CD4-positive, alpha-beta T cell (primary cell): ENCODE measurements around the gene MANEAL. TPM values are rescaled to one million over a fixed set of nuclear protein-coding genes. Genes with fewer than 3 reads are reported as not detected.

Experiments
- ATAC-seq: fragments of 200-7000 bp; cut with Tn5 transposase; one replicate; pipeline ENCODE4 v1.10.0; 2022; ENCODE audit warnings: mild to moderate bottlenecking; ENCODE audit not compliant: poor library complexity
- CTCF ChIA-PET: fragments of 350-600 bp; sonication (Branson Sonifier 250); formaldehyde crosslinking; loops from one replicate; lab custom pipeline; 2021; ENCODE audit warnings: antibody characterized with exemption, inconsistent platforms; lab: Charles Lee
- POLR2A ChIA-PET: fragments of 350-600 bp; sonication (Branson Sonifier 250); formaldehyde crosslinking; loops from one replicate; lab custom pipeline; 2021; ENCODE audit warnings: antibody characterized with exemption, inconsistent platforms; lab: Charles Lee
- DNase-seq, 14 experiments: peaks; one replicate each; pipeline ENCODE4 v3.0.0-alpha.2; 2013 to 2020; ENCODE audit warnings: mixed read lengths in 2 of 14
- H3K27ac ChIP-seq, 2 donors: one replicate each; pipeline versions ENCODE4 v1.5.1 to v1.7.0; 2013; ENCODE audit warnings: low read length in 2 of 2, low read depth in 1 of 2, mild to moderate bottlenecking in 1 of 2
- H3K27me3 ChIP-seq, 2 experiments: 1 replicate in 1 of 2; 2 replicates in 1 of 2; pipeline versions ENCODE4 v1.6.1 to v1.7.0; 2013; ENCODE audit warnings: low read length in 2 of 2, control low read depth in 1 of 2, mild to moderate bottlenecking in 1 of 2, moderate library complexity in 1 of 2; ENCODE audit not compliant: insufficient read depth in 2 of 2, control insufficient read depth in 1 of 2
- H3K36me3 ChIP-seq: one replicate; pipeline ENCODE4 v1.6.1; 2013; ENCODE audit warnings: low read length, control low read depth; ENCODE audit not compliant: insufficient read depth
- H3K4me1 ChIP-seq: one replicate; pipeline ENCODE4 v1.6.1; 2013; ENCODE audit warnings: low read length, control low read depth; ENCODE audit not compliant: insufficient read depth
- H3K4me3 ChIP-seq: one replicate; pipeline ENCODE4 v1.5.1; 2013; ENCODE audit warnings: mild to moderate bottlenecking, low read length, moderate library complexity
- H3K9me3 ChIP-seq, 2 experiments: 1 replicate in 1 of 2; 2 replicates in 1 of 2; pipeline versions ENCODE4 v1.6.1 to v1.7.0; 2013; ENCODE audit warnings: low read length in 2 of 2, mild to moderate bottlenecking in 2 of 2, control low read depth in 1 of 2, moderate library complexity in 1 of 2; ENCODE audit not compliant: control insufficient read depth in 1 of 2, insufficient read depth in 1 of 2
- H3K27ac Mint-ChIP-seq: one replicate; pipeline ENCODE4 v1.8.0; 2020; ENCODE audit warnings: mixed read lengths
- H3K27me3 Mint-ChIP-seq: one replicate; pipeline ENCODE4 v1.8.0; 2021; ENCODE audit warnings: mixed read lengths
- H3K36me3 Mint-ChIP-seq: one replicate; pipeline ENCODE4 v1.8.0; 2021; ENCODE audit warnings: low read depth, mixed read lengths
- H3K4me1 Mint-ChIP-seq: one replicate; pipeline ENCODE4 v1.8.0; 2021; ENCODE audit warnings: low read depth, mixed read lengths
- H3K4me3 Mint-ChIP-seq: one replicate; pipeline ENCODE4 v1.8.0; 2020; ENCODE audit warnings: mild to moderate bottlenecking, mixed read lengths
- H3K9me3 Mint-ChIP-seq: one replicate; pipeline ENCODE4 v1.8.0; 2020; ENCODE audit warnings: mixed read lengths
- CTCF ChIP-seq: fragments of 200-600 bp; IDR thresholded peaks from one replicate; pipeline ENCODE4 v1.8.0; 2022; ENCODE audit warnings: antibody characterized with exemption, mild to moderate bottlenecking
- intact Hi-C, 2 experiments: fragments of 100-400 bp; cut with DNase I in 1 of 2; cut with micrococcal nuclease in 1 of 2; formaldehyde crosslinking; loops; one replicate each; pipeline versions ENCODE4 v1.15.1 to v1.9.0; 2023 to 2025; cut with DNase I, micrococcal nuclease
- total RNA-seq, 174 experiments: library from RNA in 2 of 174; stranded (reverse) in 2 of 174; gene quantifications; one replicate each; pipeline ENCODE4 v1.2.3 and lab custom pipeline; 2021 to 2026

Gene MANEAL
- total RNA-seq, 2 experiments from 2014 or later: 0.33 to 0.53 TPM

DNA sequence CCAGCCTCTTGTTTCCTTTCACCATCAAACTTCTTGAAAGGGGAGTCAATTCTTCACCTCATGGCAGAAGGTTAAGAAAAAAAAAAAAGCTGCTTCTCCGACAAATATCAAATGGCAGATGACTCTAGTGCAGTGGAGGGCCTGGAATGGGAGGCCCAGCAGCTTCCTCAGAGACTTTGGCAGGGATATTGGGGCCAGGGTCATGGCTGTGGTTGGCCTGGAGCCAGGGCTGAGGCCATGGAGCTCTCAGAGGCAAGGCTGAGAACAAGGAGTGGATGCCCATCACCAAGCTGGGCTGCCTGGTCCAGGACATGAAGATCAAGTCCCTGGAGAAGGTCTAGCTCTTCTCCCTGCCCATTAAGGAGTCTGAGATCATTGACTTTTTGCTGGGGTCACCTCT, 47.1 kb downstream of the MANEAL start:
- Mint-ChIP-seq H3K9me3 (no peaks in the 10 kb centered on the region), H3K27ac (no peak overlapping the region), H3K36me3 (peaks cover 79% of the 10 kb centered on the region), H3K4me1 (peaks cover 25% of the 10 kb centered on the region), H3K4me3 (no peak overlapping the region), H3K27me3 (no peaks in the 10 kb centered on the region)
- Histone ChIP-seq H3K36me3 (peaks cover 54% of the 10 kb centered on the region), H3K27me3 (no peaks in the 10 kb centered on the region), H3K4me3 (no peak overlapping the region), H3K9me3 (no peaks in the 10 kb centered on the region), H3K27ac (no peak overlapping the region), H3K4me1 (no peaks in the 10 kb centered on the region)
- ChIA-PET POLR2A (no interaction called here), CTCF (no interaction called here)
- intact Hi-C loops: no loop called here
- no peak for DNase-seq
- no peak for ATAC-seq
- no peak for TF ChIP-seq CTCF

GRCh38 chr1:37841652-37842051, 48.0 kb downstream of the MANEAL start:
- intact Hi-C loops: no loop called here
- no peaks in the 10 kb centered on the region for H3K9me3 Mint-ChIP-seq
- H3K27ac Mint-ChIP-seq: no peak overlapping the region
- H3K9me3 ChIP-seq: no peaks in the 10 kb centered on the region
- no peaks in the 10 kb centered on the region for H3K27me3 Mint-ChIP-seq
- H3K27me3 ChIP-seq: no peaks in the 10 kb centered on the region
- POLR2A ChIA-PET: no interaction called here
- H3K27ac ChIP-seq: no peak overlapping the region
- no peak overlapping the region for H3K4me3 Mint-ChIP-seq
- TF ChIP-seq CTCF: no peak
- peaks cover 79% of the 10 kb centered on the region for H3K36me3 Mint-ChIP-seq
- no peak for ATAC-seq
- no peak overlapping the region for H3K4me3 ChIP-seq
- H3K36me3 ChIP-seq: peaks cover 50% of the 10 kb centered on the region
- H3K4me1 ChIP-seq: peaks cover under 1% of the 10 kb centered on the region
- CTCF ChIA-PET: no interaction called here
- peaks cover 31% of the 10 kb centered on the region for H3K4me1 Mint-ChIP-seq
- DNase-seq: no peak

- Mint-ChIP-seq H3K36me3 (peaks cover 70% of the 10 kb centered on the region), H3K9me3 (no peaks in the 10 kb centered on the region), H3K4me3 (no peak overlapping the region), H3K27me3 (no peaks in the 10 kb centered on the region), H3K4me1 (peaks cover 52% of the 10 kb centered on the region), H3K27ac (no peak overlapping the region)
- no peak for ATAC-seq
- Histone ChIP-seq H3K36me3 (peaks cover 38% of the 10 kb centered on the region), H3K9me3 (no peaks in the 10 kb centered on the region), H3K4me3 (no peak overlapping the region), H3K27ac (no peak overlapping the region), H3K4me1 (peaks cover 12% of the 10 kb centered on the region), H3K27me3 (no peaks in the 10 kb centered on the region)
- DNase-seq: no peak
- intact Hi-C loops: no loop called here
- no peak for TF ChIP-seq CTCF
- CTCF ChIA-PET: no interaction called here
- POLR2A ChIA-PET: no interaction called here
Measured at GRCh38 chr1:37844536-37844935, 50.9 kb downstream of the MANEAL start.
